ENCODE measurements around the gene INTS15.

Gene INTS15

DNA sequence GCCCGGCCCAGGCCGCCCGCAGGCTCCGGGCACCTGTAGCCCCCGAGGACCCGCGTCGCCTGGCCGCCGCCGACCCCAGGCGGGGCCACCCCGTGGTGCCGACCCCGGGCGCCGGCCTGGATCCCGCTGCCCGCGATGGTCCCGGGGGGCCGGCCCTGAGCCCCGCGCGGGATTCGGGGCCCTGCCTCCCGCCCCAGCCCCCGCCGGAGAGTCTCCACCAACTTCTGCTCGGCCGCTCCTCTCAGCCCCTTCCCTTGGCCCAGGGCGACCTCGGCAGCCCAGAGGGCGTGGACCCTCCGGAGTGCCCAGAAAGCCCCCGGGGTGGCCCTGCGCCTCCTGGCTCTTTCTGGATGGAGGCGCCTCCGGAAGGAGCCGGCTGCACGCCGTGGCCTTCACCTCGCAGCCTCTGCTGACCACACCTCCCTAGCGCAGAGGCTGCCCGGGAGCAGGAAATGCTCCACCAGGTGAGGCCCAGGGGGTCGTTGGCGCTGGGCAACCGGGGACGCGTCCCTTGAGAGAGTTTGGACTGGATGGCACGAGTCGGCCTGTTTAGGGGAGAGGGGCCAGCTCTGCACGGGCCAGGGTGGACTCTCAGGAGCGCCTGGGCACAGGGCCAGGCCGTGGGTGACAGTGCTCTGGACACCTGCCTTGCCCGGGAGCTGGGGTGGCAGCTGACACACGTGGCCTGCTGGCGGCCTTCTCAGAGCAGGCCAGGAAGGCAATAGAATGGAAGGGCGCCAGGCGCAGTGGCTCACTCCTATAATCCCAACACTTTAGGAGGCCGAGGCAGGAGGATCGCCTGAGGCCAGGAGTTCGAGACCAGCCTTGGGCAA, 26.1 kb downstream of the INTS15 start:
- TF ChIP-seq, protein P1, sequence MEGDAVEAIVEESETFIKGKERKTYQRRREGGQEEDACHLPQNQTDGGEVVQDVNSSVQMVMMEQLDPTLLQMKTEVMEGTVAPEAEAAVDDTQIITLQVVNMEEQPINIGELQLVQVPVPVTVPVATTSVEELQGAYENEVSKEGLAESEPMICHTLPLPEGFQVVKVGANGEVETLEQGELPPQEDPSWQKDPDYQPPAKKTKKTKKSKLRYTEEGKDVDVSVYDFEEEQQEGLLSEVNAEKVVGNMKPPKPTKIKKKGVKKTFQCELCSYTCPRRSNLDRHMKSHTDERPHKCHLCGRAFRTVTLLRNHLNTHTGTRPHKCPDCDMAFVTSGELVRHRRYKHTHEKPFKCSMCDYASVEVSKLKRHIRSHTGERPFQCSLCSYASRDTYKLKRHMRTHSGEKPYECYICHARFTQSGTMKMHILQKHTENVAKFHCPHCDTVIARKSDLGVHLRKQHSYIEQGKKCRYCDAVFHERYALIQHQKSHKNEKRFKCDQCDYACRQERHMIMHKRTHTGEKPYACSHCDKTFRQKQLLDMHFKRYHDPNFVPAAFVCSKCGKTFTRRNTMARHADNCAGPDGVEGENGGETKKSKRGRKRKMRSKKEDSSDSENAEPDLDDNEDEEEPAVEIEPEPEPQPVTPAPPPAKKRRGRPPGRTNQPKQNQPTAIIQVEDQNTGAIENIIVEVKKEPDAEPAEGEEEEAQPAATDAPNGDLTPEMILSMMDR (IDR thresholded peaks at IDR 0.05; ENCODE audit: insufficient read depth, low read length, poor library complexity, severe bottlenecking), result no peak
- H3K4me3 ChIP-seq (replicated peaks; ENCODE audit: low read depth, low read length), result no peak overlapping the region
- DNase-seq (ENCODE audit: extremely low read depth, insufficient read length), result no peak
- H3K36me3 ChIP-seq (ENCODE audit: control insufficient read depth, insufficient read depth, low read length), result no peaks in the 10 kb centered on the region
- no peaks in the 10 kb centered on the region; the same call in 1 of the 2 replicates for H3K27me3 ChIP-seq (replicated peaks; ENCODE audit: control insufficient read depth, insufficient read depth, low read length)

DNA sequence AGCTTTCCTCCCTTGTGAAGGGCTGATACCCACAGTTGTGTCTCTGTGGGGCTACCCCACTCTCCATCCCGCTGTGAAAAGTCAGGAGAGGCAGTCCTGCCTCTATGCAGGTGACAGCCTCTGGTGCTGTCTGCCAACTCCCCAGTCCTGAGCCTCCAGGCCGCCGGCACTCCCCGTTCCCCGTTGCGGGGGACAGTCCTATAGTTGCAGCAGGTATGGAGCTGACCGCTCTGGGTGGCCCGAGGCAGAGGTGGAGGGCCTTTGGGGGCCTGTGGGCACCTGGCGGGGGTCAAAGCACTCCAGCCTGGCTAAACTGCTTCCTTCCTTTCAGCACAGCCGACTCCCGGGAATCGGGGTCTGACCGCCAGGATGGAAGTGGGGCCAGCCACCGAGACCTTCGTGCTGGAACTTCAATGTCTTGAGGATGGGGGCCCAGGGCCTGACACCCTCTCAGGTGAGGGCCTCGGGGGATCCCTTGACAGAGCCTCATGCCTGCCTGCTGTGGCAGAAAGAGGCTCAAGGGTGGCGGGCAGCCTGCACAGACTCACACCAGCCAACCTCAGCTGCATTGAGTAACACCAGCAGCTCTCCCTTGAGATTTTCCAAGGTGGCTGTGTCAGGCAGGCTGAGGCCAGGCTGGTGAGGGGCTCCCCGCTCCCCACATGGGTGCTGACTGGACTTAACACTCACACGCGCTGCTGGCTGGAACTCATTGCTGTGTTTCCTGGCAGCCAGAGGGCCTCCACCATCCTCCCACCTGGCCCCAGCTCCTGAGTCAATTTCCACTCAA, 27.2 kb downstream of the INTS15 start:
- no peak overlapping the region for H3K4me3 ChIP-seq (replicated peaks; ENCODE audit: low read depth, low read length)
- H3K36me3 ChIP-seq (ENCODE audit: control insufficient read depth, insufficient read depth, low read length), result no peaks in the 10 kb centered on the region
- no peak for DNase-seq (ENCODE audit: extremely low read depth, insufficient read length)
- TF ChIP-seq, protein P1 (IDR thresholded peaks at IDR 0.05; ENCODE audit: insufficient read depth, low read length, poor library complexity, severe bottlenecking), result no peak
- no peaks in the 10 kb centered on the region; the same call in 1 of the 2 replicates for H3K27me3 ChIP-seq (replicated peaks; ENCODE audit: control insufficient read depth, insufficient read depth, low read length)

DNA sequence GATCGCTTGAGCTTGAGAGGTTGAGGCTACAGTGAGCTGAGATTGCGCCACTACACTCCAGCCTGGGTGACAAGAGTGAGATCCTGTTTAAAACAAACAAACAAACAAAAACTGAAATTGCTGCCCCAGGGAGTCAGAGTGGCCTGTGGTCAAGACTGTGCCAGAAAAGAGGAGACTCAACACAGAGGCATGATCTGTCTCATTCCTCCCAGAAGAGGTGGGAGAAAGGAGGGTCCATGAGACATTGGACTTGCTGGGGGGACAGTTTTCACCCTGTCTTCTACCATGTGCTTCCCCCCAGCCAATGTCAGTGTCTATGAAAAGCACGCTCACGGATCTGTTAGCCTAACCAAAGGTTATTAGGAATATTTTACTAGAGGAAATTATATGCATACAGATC, 28.8 kb downstream of the INTS15 start:
- H3K4me3 ChIP-seq (replicated peaks; ENCODE audit: low read depth, low read length), result no peak overlapping the region
- H3K27me3 ChIP-seq (replicated peaks; ENCODE audit: control insufficient read depth, insufficient read depth, low read length), result no peaks in the 10 kb centered on the region; the same call in 1 of the 2 replicates
- TF ChIP-seq, protein P1 (IDR thresholded peaks at IDR 0.05; ENCODE audit: insufficient read depth, low read length, poor library complexity, severe bottlenecking), result no peak
- H3K36me3 ChIP-seq (ENCODE audit: control insufficient read depth, insufficient read depth, low read length), result no peaks in the 10 kb centered on the region
- no peak for DNase-seq (ENCODE audit: extremely low read depth, insufficient read length)

DNA sequence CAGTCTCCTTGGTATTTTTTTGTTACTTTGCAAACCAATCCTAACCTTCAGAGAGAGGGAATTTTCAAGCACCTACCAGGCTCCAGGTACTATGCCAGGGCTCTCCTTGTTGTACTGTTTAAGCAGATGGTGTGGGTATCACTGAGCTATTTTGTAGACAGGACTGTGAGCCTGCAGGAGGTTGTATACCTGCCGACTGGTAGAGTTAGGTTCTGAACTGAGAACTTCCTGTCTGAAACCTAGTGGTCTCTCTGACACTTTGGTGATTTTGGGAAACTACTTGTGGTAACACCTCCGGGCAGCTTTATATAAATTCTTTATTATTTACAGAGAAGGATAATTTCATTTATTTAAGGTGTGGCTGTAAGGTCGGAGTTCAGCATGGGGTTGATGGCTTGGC, 30.1 kb downstream of the INTS15 start:
- Histone ChIP-seq H3K27me3 (replicated peaks; ENCODE audit: control insufficient read depth, insufficient read depth, low read length) (no peaks in the 10 kb centered on the region; the same call in 1 of the 2 replicates), H3K36me3 (ENCODE audit: control insufficient read depth, insufficient read depth, low read length) (no peaks in the 10 kb centered on the region), H3K4me3 (replicated peaks; ENCODE audit: low read depth, low read length) (no peak overlapping the region)
- no peak for DNase-seq (ENCODE audit: extremely low read depth, insufficient read length)
- TF ChIP-seq, protein P1 (IDR thresholded peaks at IDR 0.05; ENCODE audit: insufficient read depth, low read length, poor library complexity, severe bottlenecking), result no peak

DNA sequence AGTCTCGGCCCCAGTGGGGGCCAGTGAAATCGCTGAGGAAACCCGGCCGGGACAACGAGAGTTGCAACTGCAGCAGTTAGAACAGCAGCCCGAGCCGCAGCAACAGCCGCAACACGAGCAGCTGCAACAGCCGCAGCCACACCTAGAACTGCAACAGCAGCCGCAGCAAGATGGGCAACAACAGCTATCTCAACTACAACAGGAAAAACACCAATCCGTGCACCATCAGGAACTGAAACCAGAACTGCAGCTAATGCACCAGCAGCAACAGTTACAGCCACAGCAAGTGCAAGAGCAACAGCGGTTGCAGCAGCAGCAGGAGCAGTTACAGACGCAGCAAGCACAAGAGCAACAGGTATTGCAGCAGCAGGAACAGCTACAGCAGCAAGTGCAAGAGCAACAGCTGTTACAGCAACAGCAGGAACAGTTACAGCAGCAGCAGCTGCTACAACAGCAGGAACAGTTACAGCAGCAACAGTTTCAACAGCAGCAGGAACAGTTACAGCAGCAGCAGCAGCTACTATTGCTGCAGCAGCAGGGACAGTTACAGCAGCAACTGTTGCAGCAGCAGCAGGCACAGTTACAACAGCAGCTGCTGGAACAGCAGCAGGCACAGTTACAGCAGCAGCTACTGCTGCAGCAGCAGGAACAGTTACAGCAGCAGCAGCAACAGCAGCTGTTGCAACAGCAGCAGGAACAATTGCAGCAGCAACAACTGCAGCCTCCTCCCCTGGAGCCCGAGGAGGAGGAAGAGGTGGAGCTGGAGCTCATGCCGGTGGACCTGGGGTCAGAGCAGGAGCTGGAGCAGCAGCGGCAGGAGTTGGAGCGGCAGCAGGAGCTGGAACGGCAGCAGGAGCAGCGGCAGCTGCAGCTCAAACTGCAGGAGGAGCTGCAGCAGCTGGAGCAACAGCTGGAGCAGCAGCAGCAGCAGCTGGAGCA, 31.6 kb downstream of the INTS15 start:
- Histone ChIP-seq H3K36me3 (ENCODE audit: control insufficient read depth, insufficient read depth, low read length) (no peaks in the 10 kb centered on the region), H3K27me3 (replicated peaks; ENCODE audit: control insufficient read depth, insufficient read depth, low read length) (no peaks in the 10 kb centered on the region; the same call in 1 of the 2 replicates), H3K4me3 (replicated peaks; ENCODE audit: low read depth, low read length) (no peak overlapping the region)
- TF ChIP-seq, protein P1 (IDR thresholded peaks at IDR 0.05; ENCODE audit: insufficient read depth, low read length, poor library complexity, severe bottlenecking), result no peak
- no peak for DNase-seq (ENCODE audit: extremely low read depth, insufficient read length)
